HL-60/S4 (cell line): ENCODE results near the gene CSPG4.
"Not testable (repeated sequence)": the region's sequence is repeated elsewhere in the genome, so short reads cannot be mapped to it uniquely, and the experiment has no call there.

Source experiments
- in situ Hi-C: fragments of 300-500 bp; cut with MboI; formaldehyde crosslinking; loops from 2 replicates; pipeline ENCODE4 v1.14.3; 2022; ENCODE audit warnings: low sequenced_read_pairs

CSPG4 gene

DNA sequence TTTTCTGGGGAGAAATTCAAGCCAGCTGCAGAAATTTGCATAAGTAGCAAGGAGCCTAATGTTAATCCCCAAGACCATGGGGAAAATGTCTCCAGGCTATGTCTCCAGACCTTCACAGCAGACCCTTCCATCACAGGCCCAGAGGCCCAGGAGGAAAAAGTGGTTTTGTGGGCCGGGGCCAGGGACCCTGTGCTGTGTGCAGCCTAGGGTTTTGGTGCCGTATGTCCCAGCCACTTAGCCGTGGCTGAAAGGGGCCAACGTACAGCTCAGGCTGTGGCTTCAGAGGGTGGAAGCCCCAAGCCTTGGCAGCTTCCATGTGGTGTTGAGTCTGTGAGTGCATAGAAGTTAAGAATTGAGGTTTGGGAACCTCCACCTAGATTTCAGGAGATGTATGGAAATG, 29.7 kb upstream of the CSPG4 start:
- in situ Hi-C loops = not testable (repeated sequence)

DNA sequence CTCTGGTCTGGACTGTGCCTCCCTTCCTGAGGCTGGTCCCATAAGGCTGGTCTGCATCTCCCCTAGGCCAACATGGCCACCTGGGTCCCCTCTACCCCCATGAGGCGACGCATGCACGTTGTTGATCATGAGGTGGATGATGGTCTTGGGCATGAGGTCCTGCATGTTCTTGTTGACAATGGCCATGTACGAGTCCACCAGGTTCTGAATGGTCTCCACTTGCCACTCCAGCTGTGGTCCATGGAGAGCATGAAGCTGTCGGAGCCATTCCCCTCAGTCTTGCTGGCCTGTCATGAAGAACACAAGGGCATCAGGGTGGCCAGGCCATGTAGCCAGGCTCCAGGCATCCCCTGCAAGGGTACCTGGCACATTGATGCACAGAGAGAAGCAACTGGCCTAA, 27.1 kb upstream of the CSPG4 start:
- in situ Hi-C loops = no loop called here

DNA sequence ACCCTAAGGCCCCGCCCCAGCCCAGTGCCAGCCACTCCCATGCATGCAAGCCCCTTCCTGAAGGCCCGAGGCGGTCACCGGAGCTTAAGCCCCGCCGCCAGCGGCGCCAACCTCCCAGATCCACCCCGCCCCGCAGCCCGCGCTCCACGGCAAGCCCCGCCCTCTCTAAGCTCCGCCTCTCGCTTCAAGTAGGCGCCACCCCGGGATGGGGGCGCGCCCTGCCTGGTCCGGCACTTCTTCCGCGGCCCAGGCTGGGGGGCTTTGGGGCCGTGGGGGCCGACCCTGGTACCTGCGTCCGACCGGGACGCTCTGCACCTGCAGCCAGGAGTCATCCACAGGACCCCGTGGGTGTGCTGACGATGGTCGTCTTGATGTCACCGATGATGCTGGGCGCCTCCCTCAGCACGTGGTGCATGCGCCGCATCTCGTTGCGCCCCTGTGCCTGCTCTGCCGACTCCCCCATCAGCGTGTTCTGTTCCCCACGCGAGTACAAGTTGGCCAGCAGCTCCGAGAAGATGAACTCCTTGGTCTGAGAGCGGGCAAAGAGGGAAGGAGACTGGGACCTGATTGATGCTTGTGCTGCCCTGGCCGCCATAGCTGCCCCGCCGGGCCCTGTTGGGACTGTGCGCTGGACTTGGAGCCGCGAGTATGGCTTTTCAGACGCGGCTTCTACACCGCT, 26.1 kb upstream of the CSPG4 start:
- in situ Hi-C loops = no loop called here

DNA sequence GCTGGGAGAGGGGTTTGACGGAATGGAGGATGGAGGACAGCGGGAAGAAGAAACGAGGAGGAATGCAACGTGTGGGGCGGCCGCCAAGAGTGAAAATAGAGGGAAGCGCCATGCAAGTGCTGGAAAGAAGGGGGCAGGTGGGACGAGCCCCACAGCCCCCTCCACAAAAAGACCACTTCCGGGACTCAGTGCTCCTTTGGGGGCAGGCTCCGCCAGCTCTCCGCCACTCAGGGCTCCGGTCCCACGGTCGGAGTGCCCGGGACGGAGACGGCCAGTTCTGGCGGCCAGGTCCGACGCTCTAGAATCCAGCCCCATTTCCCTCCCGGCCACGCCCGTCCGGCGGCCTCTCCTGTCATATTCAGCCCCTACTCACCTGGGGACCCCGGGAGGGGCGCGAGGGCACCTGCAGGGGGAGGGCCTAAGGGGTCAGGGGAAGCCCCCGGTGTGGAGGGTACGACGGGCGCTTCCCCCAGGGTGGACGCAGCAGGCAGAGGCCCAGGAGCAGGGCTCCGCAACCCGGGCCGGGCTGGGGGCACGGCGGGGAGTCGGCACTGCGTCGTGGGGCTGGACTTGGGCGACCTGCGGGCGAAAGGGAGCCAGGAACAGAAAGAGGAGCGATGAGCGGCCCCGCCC, 25.5 kb upstream of the CSPG4 start:
- in situ Hi-C loops = no loop called here

DNA sequence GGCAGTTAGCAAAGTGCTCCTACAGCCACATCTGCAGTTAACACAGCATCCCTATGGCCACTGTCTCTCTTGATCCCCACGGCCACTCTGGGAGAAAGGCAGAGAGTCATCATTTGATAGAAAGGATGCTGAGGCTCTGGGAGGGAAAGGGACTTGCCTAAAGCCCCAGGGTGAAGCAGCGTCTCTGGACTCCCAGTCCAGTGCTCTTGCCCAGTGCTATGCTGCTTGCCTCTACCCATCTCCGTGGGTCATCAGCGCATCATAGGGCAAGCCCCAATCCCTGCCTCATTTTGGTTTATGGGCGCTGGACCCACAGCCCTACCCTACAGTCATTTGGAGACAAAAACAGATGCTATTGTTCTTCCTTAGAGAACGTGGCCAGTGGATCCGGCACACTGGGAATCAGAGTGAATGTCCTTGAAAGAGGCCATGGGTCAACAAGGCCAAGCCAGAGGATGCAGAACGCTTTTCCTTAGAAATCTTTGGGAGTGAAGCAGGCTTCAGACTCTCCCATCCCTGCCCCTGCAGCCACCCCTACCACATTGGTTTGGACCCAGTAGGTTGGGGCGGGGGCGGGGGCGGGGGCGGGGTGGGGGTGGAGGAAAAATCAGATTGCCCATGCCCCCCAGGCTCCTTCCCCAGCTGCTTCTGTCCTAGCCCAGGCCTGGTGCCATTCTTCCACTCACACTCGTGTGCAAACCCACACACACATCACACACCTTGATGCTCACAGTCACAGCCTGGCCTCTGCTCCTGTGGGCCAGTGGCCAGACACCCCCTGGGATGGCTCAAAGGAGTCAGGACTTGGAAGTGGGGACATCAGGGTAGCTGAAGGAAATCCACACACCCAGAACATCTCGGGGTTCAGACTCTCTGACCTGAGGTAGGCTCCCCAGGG, 24.7 kb upstream of the CSPG4 start:
- in situ Hi-C loops = not testable (repeated sequence)

DNA sequence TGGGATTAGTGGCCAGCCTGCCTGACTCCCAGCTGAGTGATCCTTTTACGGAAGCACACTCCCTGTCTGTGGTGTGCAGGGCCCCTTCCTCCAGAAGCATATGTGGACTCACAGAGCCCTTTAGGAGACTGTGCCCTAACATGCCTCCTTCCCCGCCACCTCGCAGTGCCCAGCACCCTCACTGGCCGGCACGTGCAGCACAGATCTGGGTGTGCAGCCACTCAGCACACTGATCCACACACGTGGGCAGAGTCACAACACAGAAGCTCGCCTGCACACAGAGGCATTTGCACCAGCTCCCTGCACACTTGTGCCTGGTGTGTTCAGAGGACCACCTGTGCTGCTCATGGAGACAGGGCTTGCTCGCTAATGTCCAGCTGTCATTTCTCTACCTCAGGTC, 23.6 kb upstream of the CSPG4 start:
- in situ Hi-C loops = no loop called here

DNA sequence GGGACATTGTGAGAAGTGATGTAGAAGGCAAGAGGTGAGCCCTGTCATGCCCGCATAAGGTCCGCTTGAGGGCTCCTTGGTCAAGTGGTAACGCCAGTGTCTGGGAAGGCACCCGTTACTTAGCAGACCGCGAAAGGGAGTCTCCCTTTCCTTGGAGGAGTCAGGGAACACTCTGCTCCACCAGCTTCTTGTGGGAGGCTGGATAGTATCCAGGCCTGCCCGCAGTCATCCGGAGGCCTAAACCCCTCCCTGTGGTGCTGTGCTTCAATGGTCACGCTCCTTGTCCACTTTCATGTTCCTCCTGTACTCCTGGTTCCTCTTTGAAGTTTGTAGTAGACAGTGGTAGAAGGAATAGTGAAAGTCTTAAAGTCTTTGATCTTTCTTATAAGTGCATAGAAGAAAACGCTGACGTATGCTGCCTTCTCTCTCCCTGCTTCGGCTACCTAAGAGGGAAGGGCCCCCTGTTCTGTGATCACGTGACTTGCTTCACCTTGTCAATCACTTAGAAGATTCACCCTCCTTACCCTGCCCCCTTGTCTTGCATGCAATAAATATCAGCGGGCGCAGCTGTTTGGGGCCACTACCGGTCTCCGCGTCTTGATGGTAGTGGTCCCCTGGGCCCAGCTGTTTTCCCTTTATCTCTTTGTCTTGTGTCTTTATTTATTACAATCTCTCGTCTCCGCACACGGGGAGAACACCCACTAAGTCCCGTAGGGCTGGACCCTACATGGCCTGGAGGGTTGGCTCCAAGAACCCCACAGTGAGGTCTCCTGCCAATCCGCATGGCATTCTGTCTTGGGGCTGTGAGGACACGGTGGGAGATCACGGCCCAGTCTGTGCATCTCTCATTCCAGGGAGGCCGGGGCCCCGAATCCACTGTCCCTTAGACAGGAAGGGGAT, 22.5 kb upstream of the CSPG4 start:
- in situ Hi-C loops = not testable (repeated sequence)

DNA sequence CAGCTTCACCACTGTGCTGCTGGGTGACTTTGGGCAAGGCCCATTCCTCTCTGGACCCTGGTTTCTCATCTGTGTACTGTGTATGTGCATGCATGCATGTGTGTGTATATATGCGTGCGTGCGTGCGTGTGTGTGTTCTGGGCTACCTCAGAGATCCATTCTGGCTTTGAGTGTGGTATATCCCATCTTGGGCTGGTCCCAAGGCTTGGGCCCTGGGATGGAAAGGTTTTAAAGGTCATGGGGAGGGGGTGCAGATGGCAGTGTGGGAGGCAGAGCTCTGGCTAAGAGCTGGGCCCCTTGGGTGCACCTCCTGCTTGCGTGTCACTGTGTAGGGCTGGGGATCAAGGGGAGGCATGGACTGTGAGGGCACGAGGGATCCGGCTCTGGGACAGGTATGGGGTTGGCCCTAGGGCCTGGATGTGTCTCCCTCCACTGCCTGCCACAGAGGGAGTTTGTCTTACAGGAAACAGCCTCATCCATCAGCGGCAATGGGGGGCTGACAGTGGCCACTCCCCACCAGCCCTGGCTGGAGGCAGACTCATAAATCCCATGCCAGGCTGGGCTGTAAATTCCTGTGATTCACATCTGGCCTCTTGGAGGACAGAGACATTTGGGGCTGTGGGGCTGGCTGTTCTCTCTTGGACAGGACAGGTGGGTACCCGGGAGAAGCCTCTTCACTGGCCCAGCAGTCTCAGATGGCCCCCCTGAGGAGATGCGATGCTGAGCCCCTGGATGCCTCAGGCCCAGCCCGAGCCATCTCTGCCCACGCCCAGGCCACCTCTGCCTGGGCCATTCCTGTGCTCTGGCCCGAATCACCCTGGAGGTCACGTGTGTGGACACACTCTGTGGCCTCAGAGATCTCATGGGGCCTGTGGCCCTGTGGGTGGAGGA, 21.4 kb upstream of the CSPG4 start:
- in situ Hi-C loops = no loop called here

DNA sequence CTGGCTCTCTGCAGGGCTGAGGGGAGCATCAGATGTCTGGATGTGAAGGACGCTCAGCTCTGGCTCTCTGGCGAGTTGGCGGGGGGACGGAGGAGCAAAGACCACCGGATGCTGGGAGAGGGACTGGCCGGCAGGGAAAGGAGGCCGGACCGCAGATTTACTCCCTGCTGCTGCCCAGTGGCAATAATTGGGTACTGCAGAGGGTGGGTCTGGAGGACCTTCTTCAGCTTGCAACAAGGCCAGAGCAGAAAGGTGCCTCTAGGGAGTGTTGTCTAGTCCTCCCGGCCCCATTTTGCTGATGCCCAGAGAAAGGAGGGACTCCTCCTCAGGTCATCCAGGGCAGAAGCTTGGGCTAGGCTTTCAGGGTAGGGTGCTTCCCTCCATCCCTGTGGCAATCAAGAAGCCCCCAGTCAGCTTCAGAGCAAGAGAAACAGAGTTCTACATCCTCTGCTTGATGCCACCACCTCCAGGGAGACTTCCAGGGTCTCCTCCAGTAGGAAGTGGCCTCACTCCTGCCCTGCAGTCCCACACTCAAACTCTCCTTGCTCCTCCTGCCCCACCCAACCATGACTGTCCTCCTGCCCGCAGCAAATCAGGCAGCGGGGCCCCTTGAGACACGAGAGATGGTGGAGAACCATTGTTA, 20.3 kb upstream of the CSPG4 start:
- in situ Hi-C loops = no loop called here

DNA sequence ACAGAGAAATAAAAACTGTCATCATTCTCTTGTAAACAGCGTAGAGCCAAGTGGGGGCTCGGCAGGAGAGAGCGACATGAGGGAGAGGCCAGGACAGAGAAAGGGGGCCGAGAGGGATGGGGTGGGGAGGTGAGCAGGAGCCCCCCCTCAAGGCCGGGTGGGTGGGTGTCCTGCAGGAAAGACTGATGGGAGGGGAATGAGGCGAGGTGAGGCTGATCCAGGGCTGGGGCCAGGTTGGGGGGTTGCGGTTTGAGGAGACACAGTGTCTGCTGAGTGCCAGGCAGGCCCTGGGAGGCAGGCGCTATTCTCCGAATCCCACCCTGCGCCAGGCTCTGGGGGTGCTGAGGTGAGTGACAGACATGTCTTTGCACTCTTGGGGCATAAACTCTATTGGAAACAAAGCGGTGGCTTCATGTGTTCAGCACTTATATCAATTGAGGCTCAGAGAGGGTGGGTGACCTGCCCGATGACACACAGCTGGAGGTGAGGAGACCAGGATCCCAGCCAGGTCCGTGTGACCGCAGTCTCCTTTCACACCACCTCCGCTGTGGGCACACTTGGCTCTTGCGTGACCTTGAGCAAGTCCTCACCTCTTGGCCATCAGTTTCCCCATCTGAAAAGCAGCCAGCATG, 19.6 kb upstream of the CSPG4 start:
- in situ Hi-C loops = no loop called here

DNA sequence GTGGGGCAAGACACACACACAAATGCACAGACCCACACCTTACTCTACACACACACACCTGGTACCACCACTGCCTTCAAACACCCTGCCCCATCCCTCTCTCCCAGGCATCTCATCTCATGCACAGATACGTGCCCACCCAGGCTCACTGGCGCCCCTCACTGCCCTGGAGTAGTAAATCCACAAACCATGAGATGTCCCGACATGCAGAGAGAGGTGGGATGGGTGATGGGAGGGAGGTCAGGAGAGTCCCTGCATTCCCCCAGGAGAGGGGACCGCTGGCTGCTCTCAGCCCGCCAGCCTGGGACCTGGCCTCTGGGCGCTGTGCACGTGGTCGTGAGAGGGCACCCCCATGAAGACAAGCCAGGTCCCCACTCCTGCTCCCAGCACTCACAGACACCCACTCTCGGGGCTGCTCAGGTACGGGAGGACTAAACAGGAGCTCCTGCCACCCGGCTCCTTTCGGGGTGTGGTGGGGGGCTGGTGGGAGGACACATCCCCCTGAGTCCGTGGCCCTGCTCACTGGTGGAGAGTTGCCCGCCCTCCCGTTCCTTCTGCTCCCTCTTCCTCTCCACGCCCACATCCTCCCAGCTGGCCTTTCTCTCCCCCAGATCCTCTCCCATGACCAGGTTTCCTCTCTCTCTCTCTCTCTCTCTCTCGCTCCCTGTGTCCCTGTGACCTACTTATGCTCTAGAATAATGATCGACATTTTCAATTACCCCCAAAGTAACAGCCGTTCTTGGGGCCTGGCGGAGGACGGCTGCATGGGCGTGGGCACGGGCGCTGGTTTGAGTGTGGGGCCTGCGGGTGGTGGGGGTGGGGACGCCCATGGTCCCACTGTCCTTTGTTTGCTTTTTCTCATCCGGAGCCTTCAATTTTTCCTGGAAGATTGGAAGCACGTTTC, 18.9 kb upstream of the CSPG4 start:
- in situ Hi-C loops = no loop called here

DNA sequence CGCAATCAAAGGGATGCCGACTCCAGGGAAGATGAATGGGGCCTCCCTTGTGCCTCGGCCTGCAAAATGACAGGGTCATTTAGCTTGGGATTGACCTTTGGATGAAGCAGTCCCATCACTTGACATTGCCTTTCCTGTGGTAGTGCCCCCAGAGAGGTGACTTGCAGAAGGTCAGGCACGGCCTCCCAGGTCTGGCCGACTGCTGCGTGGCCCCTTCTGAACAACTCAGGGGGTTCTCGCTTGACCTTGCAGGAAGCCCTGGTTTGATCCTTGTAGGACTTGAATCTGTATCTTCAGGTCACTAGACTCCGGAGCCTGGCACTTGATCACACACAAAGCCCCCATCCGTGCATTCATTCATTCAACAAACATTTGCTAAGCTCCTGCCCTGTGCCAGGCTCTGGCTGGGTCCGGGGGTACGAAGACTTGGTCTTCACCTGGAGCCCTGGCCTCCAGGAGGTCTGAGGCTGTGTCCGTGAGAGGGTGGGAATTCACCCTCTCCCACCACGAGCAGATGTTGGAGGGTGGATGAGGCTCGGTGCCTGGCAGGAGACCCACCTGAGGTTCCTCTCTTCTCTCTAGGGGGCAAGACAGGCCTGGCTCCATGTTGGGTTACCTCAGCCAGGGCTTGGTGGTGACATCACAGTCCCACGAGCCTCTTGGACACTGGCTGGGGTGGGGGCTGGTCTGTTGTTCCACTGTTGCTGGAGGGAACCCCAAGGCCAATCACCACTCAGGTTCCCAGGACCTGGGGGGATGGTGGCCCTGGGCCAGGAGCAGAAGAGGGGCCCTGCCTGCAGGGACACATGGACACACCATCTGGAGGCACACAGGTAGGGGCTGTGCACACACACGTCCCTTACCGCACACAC, 18.0 kb upstream of the CSPG4 start:
- in situ Hi-C loops = not testable (repeated sequence)

DNA sequence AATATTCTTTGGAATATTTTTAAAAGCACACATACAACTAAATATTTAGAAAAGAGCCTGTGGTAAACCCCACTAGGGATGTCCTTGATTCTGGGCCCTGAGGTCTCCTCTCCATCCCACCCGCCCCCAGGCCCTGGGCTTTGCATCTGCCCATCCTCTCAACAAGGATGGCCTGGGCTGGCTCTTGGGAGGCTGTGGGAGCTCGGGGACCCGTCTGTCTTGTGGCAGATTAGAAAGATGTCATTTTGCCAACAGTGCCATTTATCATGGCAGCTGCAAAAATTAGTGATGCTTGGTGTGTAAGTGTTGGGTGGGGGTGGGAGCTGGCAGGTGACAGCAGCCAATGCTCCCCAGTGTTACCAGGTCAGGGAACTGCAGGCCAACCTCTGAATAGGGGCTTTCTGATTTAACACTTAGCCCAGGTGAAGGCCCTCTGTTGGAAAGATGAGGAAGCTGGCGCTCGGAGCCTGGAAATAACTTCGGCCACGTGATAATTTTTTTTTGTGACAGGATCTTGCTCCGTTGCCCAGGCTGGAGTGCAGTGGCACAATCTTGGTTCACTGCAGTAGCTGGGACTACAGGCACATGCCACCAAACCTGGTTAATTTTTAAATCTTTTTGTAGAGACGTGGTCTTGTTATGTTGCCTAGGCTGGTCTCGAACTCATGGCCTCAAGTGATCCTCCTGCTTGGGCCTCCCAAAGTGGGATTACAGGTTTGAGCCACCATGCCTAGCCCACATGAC, 16.9 kb upstream of the CSPG4 start:
- in situ Hi-C loops = no loop called here

DNA sequence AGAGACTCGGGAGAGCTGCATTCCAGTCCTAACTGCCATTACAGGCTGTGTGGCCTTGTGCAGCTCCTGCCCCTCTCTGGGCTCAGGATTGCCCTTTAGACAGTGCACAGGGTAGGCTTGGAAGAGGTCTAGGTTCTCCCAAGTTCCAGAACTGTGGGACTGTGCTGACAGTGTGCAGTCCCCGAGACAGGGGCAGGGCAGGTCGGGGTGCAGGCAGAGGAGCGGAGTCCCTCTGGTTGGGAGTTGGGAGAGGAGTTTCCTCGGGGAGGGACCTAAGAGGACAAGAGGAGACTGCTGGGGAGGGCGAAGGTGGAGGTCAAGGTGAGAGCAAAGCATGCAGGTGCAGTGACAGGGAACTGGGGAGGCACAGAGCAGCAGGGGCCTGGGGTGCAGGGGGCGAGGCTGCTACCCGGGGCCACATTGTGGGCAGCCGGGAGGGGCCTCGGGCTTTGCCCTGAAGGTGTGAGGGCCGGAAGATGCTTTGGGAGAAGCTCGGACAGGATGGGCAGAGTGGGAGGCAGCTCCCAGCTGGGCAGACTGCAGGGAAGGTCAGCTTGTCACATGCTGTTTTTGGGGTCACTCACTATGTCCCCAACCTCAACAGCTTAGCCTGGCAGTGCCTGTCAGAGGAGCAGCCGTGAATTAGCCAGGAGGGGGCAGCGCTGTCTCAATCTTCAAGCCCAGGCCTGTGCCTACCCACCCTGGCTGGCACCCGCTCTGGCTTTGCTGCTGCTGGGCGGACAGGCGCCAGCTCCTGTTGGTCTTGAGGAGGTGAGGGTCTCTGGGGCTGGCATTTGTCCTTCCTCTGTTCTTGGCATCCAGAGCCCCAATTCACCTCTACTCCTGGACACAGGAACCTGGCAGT, 15.4 kb upstream of the CSPG4 start:
- in situ Hi-C loops = no loop called here

DNA sequence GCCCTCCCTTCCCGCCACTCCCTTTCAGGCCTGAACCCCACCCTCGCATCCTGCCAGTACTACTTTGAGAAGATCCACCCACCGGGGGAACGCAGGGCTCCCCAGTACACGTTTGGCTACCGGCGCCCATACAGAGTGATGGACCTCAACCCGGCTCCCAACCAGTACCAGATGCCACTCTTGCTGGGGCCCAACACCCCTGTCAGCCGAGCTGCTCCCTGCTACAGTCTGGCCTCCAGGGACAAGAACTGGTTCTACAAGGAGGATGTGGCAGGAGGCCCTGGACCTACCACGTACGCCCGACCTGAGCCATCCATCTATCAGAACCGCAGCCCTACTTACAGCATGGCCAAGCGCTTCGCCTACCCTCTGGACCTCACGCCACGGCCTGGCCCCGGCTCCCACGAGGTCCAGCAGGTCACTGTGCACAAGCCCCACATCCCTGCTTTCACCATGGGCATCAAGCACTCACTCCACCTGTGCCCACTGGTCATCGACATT, 14.4 kb upstream of the CSPG4 start:
- in situ Hi-C loops = no loop called here
